LNCAP (cell line): Measurements from ENCODE around the gene WAS.

Experiments
- TF ChIP-seq, protein P1 (sequence below): fragments of 450-650 bp; IDR thresholded peaks from 2 replicates; pipeline ENCODE4 v1.5.1; 2017; ENCODE audit warnings: mild to moderate bottlenecking

The WAS gene

DNA sequence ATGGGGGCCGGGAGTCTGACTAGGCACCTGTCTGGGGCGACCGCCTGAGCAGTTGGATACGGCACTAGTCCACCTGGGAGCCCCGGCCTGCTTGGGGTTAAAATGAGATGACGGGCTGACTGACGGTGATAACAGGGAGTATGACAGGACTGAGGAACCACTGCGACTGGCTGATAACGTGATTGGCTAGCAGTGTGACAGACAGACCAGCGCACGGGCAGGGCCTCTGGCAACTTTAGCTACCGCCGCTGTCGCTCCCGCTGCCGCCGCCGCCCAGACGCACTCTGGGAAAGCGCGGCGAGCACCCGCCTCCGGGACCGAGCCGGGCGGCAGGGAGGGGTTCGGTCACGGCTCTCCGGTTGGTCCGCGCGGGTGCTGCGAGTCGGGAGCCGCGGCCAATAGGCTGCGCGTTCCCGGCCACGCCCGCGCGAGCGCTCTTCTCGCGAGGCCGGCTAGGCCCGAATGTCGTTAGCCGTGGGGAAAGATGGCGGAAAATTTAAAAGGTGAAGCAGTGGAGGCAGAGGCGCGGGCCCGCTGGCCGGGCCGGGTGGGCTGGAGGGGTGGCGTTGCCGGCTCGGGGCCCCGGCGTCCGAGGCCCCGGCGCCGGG is 12.8 kb downstream of the WAS start, which contains the start of gene SUV39H1:
TSS of gene SUV39H1 (plus strand) at position 434 of the 608 bp plus-strand sequence. CDS start at position 485, 51 bp downstream.
- TF ChIP-seq, protein P1, sequence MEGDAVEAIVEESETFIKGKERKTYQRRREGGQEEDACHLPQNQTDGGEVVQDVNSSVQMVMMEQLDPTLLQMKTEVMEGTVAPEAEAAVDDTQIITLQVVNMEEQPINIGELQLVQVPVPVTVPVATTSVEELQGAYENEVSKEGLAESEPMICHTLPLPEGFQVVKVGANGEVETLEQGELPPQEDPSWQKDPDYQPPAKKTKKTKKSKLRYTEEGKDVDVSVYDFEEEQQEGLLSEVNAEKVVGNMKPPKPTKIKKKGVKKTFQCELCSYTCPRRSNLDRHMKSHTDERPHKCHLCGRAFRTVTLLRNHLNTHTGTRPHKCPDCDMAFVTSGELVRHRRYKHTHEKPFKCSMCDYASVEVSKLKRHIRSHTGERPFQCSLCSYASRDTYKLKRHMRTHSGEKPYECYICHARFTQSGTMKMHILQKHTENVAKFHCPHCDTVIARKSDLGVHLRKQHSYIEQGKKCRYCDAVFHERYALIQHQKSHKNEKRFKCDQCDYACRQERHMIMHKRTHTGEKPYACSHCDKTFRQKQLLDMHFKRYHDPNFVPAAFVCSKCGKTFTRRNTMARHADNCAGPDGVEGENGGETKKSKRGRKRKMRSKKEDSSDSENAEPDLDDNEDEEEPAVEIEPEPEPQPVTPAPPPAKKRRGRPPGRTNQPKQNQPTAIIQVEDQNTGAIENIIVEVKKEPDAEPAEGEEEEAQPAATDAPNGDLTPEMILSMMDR = no peak

- TF ChIP-seq, protein P1 = no peak
Observed at GRCh38 chrX:48696909-48697727, 13.5 kb downstream of the WAS start.

DNA sequence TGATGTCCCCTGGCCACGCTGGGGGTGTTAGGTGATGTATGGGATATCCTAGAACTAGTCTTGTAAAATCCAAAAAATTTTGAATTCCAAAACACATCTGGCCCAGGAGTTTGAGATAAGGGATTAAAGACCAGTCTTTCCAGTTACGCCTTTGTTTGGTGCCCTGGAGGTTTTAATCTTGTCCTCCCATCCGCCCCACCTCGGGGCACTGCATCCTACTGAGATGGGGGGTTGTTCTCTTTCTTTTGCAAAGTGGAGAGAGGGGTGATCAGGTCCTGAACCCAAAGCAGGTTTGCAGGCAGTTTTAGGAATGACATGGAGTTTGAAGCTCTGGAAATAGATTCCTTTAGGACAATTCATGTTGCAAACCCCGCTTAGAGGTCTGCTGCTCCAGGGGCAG is 14.7 kb downstream of the WAS start:
- TF ChIP-seq, protein P1 = no peak

- TF ChIP-seq, protein P1 = no peak
Observed at GRCh38 chrX:48700246-48700645, 16.6 kb downstream of the WAS start.

DNA sequence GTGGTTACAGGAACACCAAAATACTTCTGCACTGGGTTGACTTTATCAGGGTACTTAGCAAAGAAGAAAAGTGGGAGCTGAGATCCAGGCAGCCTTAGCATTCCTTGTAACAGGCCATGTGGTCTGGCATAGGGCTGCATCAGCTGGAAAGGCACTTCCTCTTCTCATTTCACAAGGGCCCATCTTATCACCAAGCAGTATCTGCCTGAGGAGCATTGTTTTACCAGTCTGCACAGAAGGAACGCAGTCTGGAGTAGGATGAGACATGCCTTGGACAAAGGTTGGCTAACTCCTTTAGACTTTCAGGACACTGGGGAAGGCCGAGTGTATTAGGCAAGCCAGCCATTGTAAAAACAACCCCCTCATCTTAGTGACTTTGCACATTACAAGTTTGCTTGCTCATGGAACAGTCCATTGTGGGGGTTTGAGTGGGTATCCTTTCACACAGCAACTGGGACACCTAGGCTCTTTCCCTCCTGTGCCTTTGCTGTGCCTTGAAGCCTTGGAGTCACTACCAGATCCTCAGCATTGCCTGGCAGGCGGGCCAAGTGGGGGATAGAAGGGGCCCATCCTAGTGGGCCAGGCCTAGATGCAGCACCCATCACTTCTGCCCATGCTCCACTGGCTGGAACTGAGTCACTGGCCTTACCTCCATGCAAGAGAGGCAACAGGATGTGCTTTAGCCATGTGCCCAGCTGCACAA is 17.5 kb downstream of the WAS start:
- TF ChIP-seq, protein P1 = no peak

DNA sequence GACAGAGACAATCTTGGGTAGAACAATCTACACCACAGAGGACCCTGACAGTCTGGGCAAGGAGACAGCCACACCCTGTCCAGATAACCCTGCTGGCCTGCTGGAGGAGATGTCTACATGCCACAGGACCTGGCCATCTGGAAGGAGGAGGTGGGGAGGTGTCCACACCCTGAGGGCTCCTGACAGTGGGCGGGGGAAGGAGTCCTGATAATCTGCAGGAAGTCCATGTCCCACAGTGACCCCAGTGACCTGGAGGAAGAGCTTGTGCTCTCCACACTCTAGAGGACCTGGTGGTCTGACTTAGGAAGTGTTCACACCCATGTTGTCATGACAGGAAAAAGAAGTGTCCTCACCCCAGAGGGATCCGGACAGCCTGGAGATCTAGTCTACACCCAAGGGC is 18.4 kb downstream of the WAS start:
- TF ChIP-seq, protein P1 = no peak

- TF ChIP-seq, protein P1 = no peak
Observed at GRCh38 chrX:48702716-48703115, 19.1 kb downstream of the WAS start.
